Measurements from ENCODE around the gene NUDT4. TPM values are rescaled to one million over a fixed set of nuclear protein-coding genes. Genes with fewer than 3 reads are reported as not detected.

The NUDT4 gene
- 59.1 and 59.2 TPM in 2 replicates for total RNA-seq
- long read RNA-seq, partial matches to known transcripts, result 19 of 23 reads
- long read RNA-seq, other reads (novel, unspliced or antisense), result 1 of 23 reads

GRCh38 chr12:93377252-93378195 lies at the start of gene NUDT4:
Gene NUDT4, plus strand, starts transcription at chr12:93377925. Its CDS starts 398 bp downstream, at chr12:93378323.
- Mint-ChIP-seq H3K4me3 (peak within 1 kb of the TSS; percentile 100), H3K4me1 (peaks cover 60% of the 10 kb centered on the region), H3K27me3 (ENCODE audit: low read depth) (no peaks in the 10 kb centered on the region), H3K9me3 (no peaks in the 10 kb centered on the region), H3K36me3 (ENCODE audit: low read depth) (peaks cover 6% of the 10 kb centered on the region), H3K27ac (ENCODE audit: unreplicated experiment) (peak within 1 kb of the TSS; percentile 99)
- TF ChIP-seq CTCF (conservative IDR thresholded peaks at IDR 0.05), result peak; percentile 22
- DNase-seq (ENCODE audit: low read depth, low spot score), result peak; percentile 98

- H3K36me3 Mint-ChIP-seq (ENCODE audit: low read depth), result no peaks in the 10 kb centered on the region
- no peak for TF ChIP-seq CTCF (conservative IDR thresholded peaks at IDR 0.05)
- H3K4me1 Mint-ChIP-seq, result peaks cover 30% of the 10 kb centered on the region
- H3K9me3 Mint-ChIP-seq, result peaks cover 3% of the 10 kb centered on the region
- peak overlapping the region; percentile 52 for H3K27ac Mint-ChIP-seq (ENCODE audit: unreplicated experiment)
- H3K4me3 Mint-ChIP-seq, result no peak overlapping the region
- no peaks in the 10 kb centered on the region for H3K27me3 Mint-ChIP-seq (ENCODE audit: low read depth)
- no peak for DNase-seq (ENCODE audit: low read depth, low spot score)
These were observed 44.7 kb upstream of the NUDT4 start for GRCh38 chr12:93333054-93333453.

- no peak for DNase-seq (ENCODE audit: low read depth, low spot score)
- Mint-ChIP-seq H3K4me3 (no peak overlapping the region), H3K4me1 (peaks cover 38% of the 10 kb centered on the region), H3K27ac (ENCODE audit: unreplicated experiment) (no peak overlapping the region), H3K36me3 (ENCODE audit: low read depth) (no peaks in the 10 kb centered on the region), H3K9me3 (peaks cover 3% of the 10 kb centered on the region), H3K27me3 (ENCODE audit: low read depth) (no peaks in the 10 kb centered on the region)
- TF ChIP-seq CTCF (conservative IDR thresholded peaks at IDR 0.05), result no peak
These were observed 43.9 kb upstream of the NUDT4 start for GRCh38 chr12:93333828-93334227.

- Mint-ChIP-seq H3K36me3 (ENCODE audit: low read depth) (no peaks in the 10 kb centered on the region), H3K4me3 (peak overlapping the region; percentile 64), H3K9me3 (peaks cover 3% of the 10 kb centered on the region), H3K27me3 (ENCODE audit: low read depth) (no peaks in the 10 kb centered on the region), H3K4me1 (peaks cover 44% of the 10 kb centered on the region), H3K27ac (ENCODE audit: unreplicated experiment) (peak overlapping the region; percentile 98)
- DNase-seq (ENCODE audit: low read depth, low spot score), result no peak
- TF ChIP-seq CTCF (conservative IDR thresholded peaks at IDR 0.05), result no peak
These were observed 42.0 kb upstream of the NUDT4 start for GRCh38 chr12:93335603-93336162.

- H3K4me1 Mint-ChIP-seq, result peaks cover 44% of the 10 kb centered on the region
- no peaks in the 10 kb centered on the region for H3K36me3 Mint-ChIP-seq (ENCODE audit: low read depth)
- TF ChIP-seq CTCF (conservative IDR thresholded peaks at IDR 0.05), result no peak
- no peaks in the 10 kb centered on the region for H3K27me3 Mint-ChIP-seq (ENCODE audit: low read depth)
- peak overlapping the region; percentile 98 for H3K27ac Mint-ChIP-seq (ENCODE audit: unreplicated experiment)
- DNase-seq (ENCODE audit: low read depth, low spot score), result peak; percentile 10
- peaks cover 3% of the 10 kb centered on the region for H3K9me3 Mint-ChIP-seq
- H3K4me3 Mint-ChIP-seq, result peak overlapping the region; percentile 64
These were observed 41.4 kb upstream of the NUDT4 start for GRCh38 chr12:93336291-93336741.
